HG02759 (cell line): ENCODE results near the gene ARHGEF17.

Experiments
- ATAC-seq: cut with Tn5 transposase; IDR thresholded peaks from one replicate; pipeline ENCODE4 v1.9.1; 2021; ENCODE audit warnings: mild to moderate bottlenecking, moderate library complexity; ENCODE audit not compliant: unreplicated experiment

The ARHGEF17 gene

DNA sequence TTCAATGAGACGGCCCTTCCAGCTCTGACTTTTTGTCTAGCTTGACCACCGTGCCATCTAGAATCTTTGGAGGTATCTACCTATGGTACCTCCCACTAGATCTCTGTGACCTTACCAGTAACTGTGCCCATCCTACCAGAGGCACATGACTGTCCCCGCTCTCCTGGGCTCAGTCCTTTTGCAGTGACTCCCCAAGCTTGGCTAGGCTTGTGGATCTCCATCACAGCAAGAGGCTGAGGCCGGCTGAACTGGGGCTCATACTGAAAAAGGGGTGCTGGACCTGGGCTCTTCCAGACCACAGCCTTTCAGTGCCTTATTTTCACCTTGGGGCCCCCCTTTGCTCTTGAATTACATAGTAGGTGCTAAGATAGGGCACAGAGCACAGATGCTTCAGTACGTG is 95.5 kb downstream of the ARHGEF17 start:
- ATAC-seq = no peak

DNA sequence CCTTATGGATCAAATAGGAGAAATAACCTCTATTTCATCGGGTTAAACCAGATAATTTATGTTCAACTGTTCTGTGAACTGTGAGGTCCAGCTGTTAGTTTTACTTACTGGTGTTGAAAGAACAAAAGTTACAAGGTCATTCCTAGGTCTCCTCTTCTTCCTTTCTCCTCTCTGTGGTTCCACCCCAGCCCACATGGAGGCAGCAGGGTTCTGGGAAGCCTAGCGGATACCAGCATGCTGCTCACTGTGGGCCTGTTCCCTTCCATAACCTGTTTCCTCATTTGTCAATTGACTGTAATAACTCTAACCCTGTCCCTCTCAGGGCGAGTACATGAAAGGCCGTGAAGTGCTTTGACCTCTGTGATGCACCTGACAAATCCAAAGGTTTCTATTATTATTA is 96.0 kb downstream of the ARHGEF17 start:
- no peak for ATAC-seq

DNA sequence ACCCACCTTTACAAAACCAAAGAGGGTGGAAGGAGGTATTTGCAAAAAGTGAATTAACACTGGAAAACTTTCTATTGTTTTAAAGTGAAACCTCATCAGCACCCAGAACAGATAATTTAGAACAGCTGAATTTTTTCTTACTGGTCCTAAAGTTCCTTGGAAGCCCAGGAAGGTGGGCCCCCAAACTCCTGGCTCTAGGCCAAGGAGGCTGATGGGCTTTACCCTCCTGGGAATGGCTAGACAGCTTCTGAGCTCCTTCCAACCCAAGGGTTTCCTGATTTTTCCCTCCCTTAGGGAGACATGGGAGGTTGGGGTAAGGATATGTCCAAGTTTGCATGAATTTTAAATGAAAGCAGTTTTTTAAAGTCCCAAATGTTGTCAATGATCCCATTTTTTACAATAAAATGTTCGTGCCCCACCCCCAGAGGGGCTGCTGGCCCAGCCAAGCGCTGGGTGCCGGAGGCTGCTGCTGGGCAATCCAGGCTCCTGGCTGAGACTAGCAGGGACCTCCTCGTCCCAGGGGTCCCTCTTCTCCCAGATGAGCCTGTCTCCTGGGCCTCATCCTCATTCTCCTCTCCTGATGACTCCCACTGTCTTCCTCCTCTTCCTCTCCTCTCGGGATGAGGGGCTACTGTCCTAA is 96.5 kb downstream of the ARHGEF17 start:
- no peak for ATAC-seq

DNA sequence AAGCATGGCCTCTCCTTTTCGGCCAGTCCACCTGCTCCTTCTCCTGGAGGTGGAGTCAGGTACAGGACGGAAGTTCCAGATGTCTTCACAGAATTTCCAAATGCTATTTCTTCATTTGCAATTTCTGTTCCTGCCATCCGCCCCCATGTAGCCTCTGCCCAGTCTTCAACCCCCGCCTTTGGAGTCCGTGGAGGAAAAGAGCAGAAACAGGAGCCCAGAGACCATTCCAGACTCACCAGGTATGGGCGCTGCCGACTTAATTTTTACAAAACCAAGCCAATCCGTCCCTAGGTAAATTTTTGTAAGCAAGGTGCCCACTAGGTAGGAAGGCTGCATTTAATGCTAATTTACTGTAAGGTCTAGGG is 97.1 kb downstream of the ARHGEF17 start:
- ATAC-seq = no peak

DNA sequence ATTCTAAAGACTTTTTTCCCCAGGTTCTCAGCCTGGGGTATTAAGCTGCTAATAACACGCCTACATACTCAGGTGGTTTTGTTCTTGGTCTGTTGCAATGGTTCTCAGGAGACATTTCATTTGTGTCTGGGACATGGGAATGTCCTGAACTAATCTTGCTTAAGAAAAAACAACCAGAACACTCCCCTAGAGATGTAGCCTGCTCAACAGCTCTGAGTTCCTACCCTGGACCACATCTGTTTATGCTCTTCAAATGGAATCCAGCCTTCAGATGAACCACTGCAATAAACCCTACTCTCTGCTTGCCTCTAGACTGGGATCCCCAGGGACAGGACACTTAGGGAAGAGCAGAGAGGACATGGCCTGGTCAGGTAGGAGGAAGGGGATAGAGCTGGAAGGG is 98.1 kb downstream of the ARHGEF17 start:
- no peak for ATAC-seq

DNA sequence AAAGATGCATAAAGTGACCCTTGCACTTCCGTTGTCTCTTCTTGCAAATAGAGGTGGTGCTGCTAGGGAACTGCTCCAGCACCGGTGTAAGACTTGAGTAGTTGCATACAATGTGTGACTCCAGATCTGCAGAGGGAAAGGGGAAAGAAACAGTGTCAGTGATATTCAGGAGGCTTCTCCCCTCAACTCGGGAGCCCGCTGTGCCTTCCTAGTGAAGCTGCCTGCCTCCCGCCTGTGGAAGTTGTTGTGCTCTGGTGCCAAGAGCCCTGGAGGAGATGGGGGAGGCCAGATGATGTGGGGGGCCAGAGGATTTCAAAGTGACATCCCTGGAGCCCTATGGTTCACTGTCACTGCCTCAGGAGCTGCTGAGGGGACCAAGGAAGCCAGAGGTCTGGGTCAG is 98.5 kb downstream of the ARHGEF17 start:
- no peak for ATAC-seq

DNA sequence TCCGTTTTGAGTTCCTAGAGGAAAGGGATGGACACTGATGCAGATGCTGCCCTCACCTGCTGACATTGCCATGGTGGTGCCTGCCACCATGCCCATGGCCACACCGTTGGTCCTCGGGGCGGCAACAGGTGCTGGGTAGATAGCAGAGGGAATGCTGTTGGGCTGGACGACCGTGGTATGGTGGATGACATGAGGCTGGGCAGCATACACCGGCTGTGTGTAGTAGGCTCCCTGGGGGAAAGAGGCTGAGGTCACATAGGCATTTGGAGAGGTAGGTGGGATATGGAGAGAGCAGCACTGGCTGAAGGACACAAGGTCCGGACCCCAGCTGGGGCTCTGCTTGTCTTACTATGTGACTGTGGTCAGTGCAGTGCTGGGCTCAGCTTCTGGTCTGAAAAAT is 101.4 kb downstream of the ARHGEF17 start:
- no peak for ATAC-seq

DNA sequence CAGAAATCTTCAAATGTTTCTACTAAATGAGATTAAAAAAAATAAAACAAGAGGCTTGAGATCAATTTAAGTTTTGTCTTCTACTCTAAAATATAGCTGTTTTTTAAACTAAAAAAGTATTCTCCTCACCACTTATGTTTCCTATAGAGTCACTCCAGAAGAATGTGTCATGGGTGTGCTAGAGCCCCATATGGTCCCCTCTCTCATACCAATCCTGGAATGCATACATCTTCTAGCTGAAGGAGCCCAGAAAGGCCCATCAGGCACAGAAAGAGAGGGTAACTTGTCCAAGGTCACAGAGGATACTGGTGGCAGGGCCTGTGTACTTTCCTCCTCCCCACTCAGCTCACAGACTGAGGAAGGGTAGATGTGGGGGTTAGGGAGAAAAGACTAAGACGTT is 102.6 kb downstream of the ARHGEF17 start:
- no peak for ATAC-seq

DNA sequence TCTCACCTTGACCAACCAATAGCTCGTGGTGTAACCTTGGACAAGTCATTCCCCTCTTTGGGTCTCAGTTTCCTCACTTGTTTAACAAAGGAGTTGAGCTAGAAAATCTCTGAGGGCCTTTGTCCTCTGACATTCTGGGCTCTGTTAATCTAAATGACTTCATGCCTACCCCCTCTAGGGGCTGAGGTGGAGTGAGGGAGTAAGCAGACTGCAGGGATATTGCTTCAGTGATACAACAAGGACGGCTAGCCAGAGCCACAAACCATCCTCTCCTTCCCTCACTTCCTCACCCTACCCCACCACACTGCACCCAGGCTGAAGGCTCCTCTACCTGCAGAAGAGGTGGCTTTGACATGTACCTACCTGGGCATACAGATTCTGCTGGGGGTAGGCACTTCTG is 103.0 kb downstream of the ARHGEF17 start:
- no peak for ATAC-seq

DNA sequence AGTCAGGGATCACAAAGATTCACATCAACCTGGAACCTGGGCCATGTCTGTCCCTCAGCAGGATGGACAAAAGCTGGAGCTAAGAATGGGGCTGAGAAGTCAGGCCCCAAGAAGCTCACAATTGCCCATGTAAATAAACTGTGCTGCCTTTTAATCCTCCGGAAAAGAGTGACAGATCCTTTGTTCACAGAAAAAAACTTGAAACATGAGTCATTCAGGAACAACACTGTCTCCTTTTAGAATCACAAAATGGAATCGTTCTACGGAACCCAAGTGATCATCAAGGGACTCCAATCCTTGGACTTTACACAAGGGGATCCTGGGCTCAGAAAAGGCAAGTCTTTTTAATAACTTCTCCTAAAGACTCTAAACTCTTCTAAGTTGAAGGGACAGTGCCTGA is 104.2 kb downstream of the ARHGEF17 start:
- ATAC-seq = no peak

DNA sequence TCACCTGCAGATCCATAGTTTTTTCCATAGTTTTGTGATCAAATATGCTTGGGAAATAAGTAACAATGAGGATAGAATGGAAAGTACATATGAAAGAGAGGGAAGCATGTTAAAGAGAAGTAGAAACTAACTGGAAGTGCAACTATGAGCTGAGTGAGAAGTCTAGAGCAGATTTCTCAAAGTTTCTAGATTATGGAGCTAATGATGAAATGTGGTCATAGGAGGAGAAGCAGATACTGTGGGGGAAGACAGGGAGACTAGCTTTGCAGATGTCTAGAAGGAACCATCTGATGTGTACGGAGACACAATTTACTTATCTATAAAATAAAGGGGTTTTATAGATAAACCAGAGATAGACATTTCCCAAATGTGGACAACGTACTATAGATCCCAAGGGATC is 105.2 kb downstream of the ARHGEF17 start:
- ATAC-seq = no peak

DNA sequence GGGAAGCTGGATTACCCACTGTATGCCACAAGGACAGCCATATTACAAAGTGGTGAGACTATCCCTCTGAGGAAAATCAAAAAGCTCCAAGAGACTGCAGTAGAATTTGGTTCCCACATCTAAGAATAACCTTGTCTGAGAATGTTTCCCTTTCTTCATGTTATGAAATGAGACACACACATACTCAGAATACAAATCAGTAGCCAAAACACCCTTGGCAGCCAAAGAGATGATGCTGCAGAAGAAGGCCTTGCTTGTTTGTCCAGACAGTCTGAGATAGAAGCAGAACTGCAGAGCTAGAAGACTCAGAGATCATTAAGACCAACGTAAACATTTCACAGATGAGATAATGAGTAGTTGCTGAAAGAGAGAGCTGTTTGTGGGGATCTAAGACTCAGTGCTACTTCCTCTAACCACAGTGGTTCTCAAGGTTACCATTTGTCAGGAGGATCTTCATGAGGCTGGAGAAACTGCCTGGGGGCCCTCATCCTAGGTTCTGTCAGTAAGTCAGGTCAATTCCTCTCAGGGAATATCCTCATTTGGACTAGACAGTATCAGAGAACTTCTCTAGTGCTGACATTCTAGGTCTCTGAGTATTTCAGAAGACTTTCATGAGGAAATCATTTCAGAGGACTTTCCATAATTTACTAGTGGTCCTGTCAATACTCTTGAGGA is 107.0 kb downstream of the ARHGEF17 start:
- ATAC-seq = no peak

DNA sequence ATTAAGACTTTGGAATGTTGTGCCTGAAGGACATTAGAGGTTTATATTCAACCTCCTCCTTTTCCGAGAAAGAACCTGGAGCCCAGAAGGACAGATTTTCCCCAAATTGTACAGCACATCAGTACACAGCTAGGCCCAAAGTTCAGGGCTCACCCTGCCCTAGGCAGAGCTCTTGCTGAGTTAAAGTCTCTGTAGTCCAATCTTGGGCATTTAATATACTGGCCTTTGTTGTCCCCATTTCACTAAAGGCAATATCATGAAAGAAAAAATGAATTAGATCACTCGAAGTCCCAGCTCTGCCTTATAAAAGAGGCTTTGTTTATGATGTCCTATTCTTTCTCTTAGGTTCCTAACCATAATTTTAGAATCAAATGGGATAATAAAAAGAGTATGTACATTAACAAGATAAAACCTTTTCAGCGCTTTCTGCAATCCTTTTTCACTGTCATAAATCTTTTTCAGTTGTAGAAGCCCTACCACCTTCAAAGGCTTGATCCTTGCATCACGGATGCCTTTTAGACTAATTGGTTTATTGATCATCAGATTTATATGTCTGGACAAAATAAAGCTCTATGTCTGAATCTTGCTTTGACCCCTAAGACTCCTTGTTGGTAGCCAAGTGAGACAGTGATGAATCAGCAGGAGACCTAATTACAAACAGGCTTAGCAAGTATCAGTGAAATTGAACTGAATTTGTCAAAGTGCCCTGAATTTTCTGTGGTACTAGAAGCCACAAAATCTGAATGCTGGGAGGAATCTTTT is 108.0 kb downstream of the ARHGEF17 start:
- no peak for ATAC-seq

DNA sequence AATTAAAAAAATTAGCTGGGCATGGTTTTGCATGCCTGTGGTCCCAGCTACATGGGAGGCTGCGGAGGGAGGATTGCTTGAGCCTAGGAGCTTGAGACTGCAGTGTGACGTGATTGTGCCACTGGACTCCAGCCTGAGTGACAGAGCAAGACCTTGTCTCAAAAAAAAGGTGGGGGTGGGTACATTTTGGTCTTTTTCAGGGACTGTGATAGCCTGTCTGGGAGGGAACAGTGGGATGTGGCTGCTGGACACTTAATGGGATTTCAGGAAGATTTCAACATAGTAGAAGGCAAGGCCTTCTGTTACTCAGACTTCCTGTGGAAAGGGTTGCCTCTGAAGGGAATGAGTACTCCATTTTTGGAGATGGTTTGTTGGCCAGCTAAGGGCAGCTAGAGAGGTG is 108.7 kb downstream of the ARHGEF17 start:
- ATAC-seq = no peak
